MCF 10A (cell line): Measurements from ENCODE around the gene IFRD2. TPM values are rescaled to one million over a fixed set of nuclear protein-coding genes. Genes with fewer than 3 reads are reported as not detected.

Source experiments
- BruUV-seq: library from RNA; stranded (reverse); fragments of 400-500 nt; replicated peaks from 2 replicates; lab custom pipeline; 2021; lab: Mats Ljungman, UMichigan
- CTCF ChIA-PET: fragments of 300-600 bp; sonication (Branson Sonifier 250); formaldehyde crosslinking; extraction: SDS; loops from one replicate; lab custom pipeline; 2021; ENCODE audit warnings: antibody characterized with exemption, inconsistent platforms; lab: Yijun Ruan, JAX
- POLR2A ChIA-PET: fragments of 300-600, 350-650 bp; sonication (Branson Sonifier 250); formaldehyde crosslinking; extraction: SDS; loops from one replicate; lab custom pipeline; 2020; ENCODE audit warnings: antibody characterized with exemption, inconsistent platforms; lab: Yijun Ruan, JAX
- DNase-seq: peaks from one replicate; pipeline ENCODE4 v3.0.0-alpha.2; 2018; ENCODE audit not compliant: unreplicated experiment
- H3K27ac Mint-ChIP-seq: one replicate; pipeline ENCODE4 v1.8.0; 2022; ENCODE audit warnings: mild to moderate bottlenecking, low read depth, mixed read lengths; ENCODE audit not compliant: unreplicated experiment
- H3K27me3 Mint-ChIP-seq: one replicate; pipeline ENCODE4 v1.8.0; 2022; ENCODE audit warnings: mixed read lengths; ENCODE audit not compliant: insufficient read depth, unreplicated experiment
- H3K36me3 Mint-ChIP-seq: one replicate; pipeline ENCODE4 v1.8.0; 2022; ENCODE audit warnings: mild to moderate bottlenecking, moderate library complexity, mixed read lengths; ENCODE audit not compliant: insufficient read depth, unreplicated experiment
- H3K4me1 Mint-ChIP-seq: one replicate; pipeline ENCODE4 v1.8.0; 2022; ENCODE audit warnings: mixed read lengths; ENCODE audit not compliant: insufficient read depth, unreplicated experiment
- H3K4me3 Mint-ChIP-seq: one replicate; pipeline ENCODE4 v1.8.0; 2022; ENCODE audit warnings: mild to moderate bottlenecking, moderate library complexity, mixed read lengths; ENCODE audit not compliant: unreplicated experiment
- H3K9me3 Mint-ChIP-seq: one replicate; pipeline ENCODE4 v1.8.0; 2022; ENCODE audit warnings: mixed read lengths; ENCODE audit not compliant: unreplicated experiment
- intact Hi-C: fragments of 100-400 bp; cut with micrococcal nuclease; formaldehyde crosslinking; loops from 2 replicates; pipeline ENCODE4 v1.14.1; 2022
- total RNA-seq: library from RNA; stranded (reverse); gene quantifications from 2 replicates; pipeline ENCODE4 v1.2.3, GENCODE V29; 2022
- TF ChIP-seq, protein P1 (sequence below): fragments of 200-600 bp; IDR thresholded peaks from one replicate; pipeline ENCODE4 v1.8.0; 2022; ENCODE audit warnings: antibody characterized with exemption, mild to moderate bottlenecking; ENCODE audit not compliant: unreplicated experiment

The IFRD2 gene
- total RNA-seq, 1 experiment from 2014 or later = 182 TPM

- POLR2A ChIA-PET = interaction anchor here (0.8 to 3.9 kb wide), 6 partner anchors 9 to 59 kb away, joined by 3 to 16 read pairs (median 4); partner anchors contain the start of gene TUSC2
- CTCF ChIA-PET = interaction anchor here (0.6 to 5.0 kb wide), 10 partner anchors 9 to 157 kb away, joined by 3 to 50 read pairs (median 6); no protein-coding TSS in a partner anchor
- peak within 1 kb of the TSS; percentile 35 for H3K27ac Mint-ChIP-seq
- no TSS peak for BruUV-seq
- intact Hi-C loops = no loop called here
- peak; percentile 59 for DNase-seq
- H3K9me3 Mint-ChIP-seq = no peaks in the 10 kb centered on the region
- peaks cover 39% of the 10 kb centered on the region for H3K4me1 Mint-ChIP-seq
- TF ChIP-seq, protein P1, sequence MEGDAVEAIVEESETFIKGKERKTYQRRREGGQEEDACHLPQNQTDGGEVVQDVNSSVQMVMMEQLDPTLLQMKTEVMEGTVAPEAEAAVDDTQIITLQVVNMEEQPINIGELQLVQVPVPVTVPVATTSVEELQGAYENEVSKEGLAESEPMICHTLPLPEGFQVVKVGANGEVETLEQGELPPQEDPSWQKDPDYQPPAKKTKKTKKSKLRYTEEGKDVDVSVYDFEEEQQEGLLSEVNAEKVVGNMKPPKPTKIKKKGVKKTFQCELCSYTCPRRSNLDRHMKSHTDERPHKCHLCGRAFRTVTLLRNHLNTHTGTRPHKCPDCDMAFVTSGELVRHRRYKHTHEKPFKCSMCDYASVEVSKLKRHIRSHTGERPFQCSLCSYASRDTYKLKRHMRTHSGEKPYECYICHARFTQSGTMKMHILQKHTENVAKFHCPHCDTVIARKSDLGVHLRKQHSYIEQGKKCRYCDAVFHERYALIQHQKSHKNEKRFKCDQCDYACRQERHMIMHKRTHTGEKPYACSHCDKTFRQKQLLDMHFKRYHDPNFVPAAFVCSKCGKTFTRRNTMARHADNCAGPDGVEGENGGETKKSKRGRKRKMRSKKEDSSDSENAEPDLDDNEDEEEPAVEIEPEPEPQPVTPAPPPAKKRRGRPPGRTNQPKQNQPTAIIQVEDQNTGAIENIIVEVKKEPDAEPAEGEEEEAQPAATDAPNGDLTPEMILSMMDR = no peak
- H3K36me3 Mint-ChIP-seq = peaks cover 5% of the 10 kb centered on the region
- H3K4me3 Mint-ChIP-seq = peak within 1 kb of the TSS; percentile 34
- no peaks in the 10 kb centered on the region for H3K27me3 Mint-ChIP-seq
Measured at GRCh38 chr3:50268703-50269451, 23.4 kb downstream of the IFRD2 start, which contains the start of gene SEMA3B. Gene SEMA3B (plus strand): TSS chr3:50269147. CDS start chr3:50269241, 94 bp downstream.

GRCh38 chr3:50268276-50268675 is 24.0 kb downstream of the IFRD2 start:
- Mint-ChIP-seq H3K27me3 (no peaks in the 10 kb centered on the region), H3K9me3 (no peaks in the 10 kb centered on the region), H3K27ac (no peak overlapping the region), H3K36me3 (peaks cover 5% of the 10 kb centered on the region), H3K4me3 (peak overlapping the region; percentile 34), H3K4me1 (peaks cover 39% of the 10 kb centered on the region)
- intact Hi-C loops = no loop called here
- POLR2A ChIA-PET = no interaction called here
- no peak for DNase-seq
- CTCF ChIA-PET = interaction anchor here (0.6 to 4.7 kb wide), 3 partner anchors 22 to 179 kb away, joined by 3 to 19 read pairs (median 8); no protein-coding TSS in a partner anchor
- TF ChIP-seq, protein P1 = no peak
- no TSS peak for BruUV-seq

- ChIA-PET CTCF (interaction anchor here (0.6 to 1.6 kb wide), 5 partner anchors 16 to 179 kb away, joined by 3 to 12 read pairs (median 3); no protein-coding TSS in a partner anchor), POLR2A (interaction anchor here (0.6 to 0.8 kb wide), 3 partner anchors 16 to 60 kb away, joined by 3 to 5 read pairs (median 4); no protein-coding TSS in a partner anchor)
- Mint-ChIP-seq H3K9me3 (no peaks in the 10 kb centered on the region), H3K27ac (no peak overlapping the region), H3K4me3 (no peak overlapping the region), H3K36me3 (peaks cover 5% of the 10 kb centered on the region), H3K4me1 (peaks cover 34% of the 10 kb centered on the region), H3K27me3 (no peaks in the 10 kb centered on the region)
- no peak for DNase-seq
- BruUV-seq = no TSS peak
- intact Hi-C loops = no loop called here
- TF ChIP-seq, protein P1 = no peak
Measured at GRCh38 chr3:50267280-50267913, 24.8 kb downstream of the IFRD2 start.

- TF ChIP-seq, protein P1 = no peak
- Mint-ChIP-seq H3K27me3 (no peaks in the 10 kb centered on the region), H3K27ac (no peak overlapping the region), H3K36me3 (peaks cover 5% of the 10 kb centered on the region), H3K4me3 (no peak overlapping the region), H3K9me3 (no peaks in the 10 kb centered on the region), H3K4me1 (peaks cover 34% of the 10 kb centered on the region)
- BruUV-seq = no TSS peak
- DNase-seq = no peak
- CTCF ChIA-PET = interaction anchor here (0.6 to 1.6 kb wide), 7 partner anchors 15 to 167 kb away, joined by 3 to 12 read pairs (median 3); no protein-coding TSS in a partner anchor
- intact Hi-C loops = no loop called here
- POLR2A ChIA-PET = interaction anchor here (0.6 to 0.8 kb wide), 2 partner anchors 41 to 61 kb away, joined by 3 to 5 read pairs; no protein-coding TSS in a partner anchor
Measured at GRCh38 chr3:50266836-50267235, 25.4 kb downstream of the IFRD2 start.
